CD14-positive monocyte (primary cell): ENCODE measurements around the gene SOS1. TPM values are rescaled to one million over a fixed set of nuclear protein-coding genes. Genes with fewer than 3 reads are reported as not detected.

Experiments
- DNase-seq, 3 donors: peaks; one replicate each; pipeline ENCODE4 v3.0.0-alpha.2; 2011 to 2022
- H2AFZ ChIP-seq: 2 replicates; pipeline ENCODE4 v1.6.0; 2012; ENCODE audit warnings: mild to moderate bottlenecking, low read depth, low read length, inconsistent platforms; ENCODE audit not compliant: insufficient read depth, poor library complexity, severe bottlenecking
- H3K27ac ChIP-seq, 2 donors: 1 replicate in 1 of 2; 2 replicates in 1 of 2; pipeline ENCODE4 v1.5.1; 2012 to 2013; ENCODE audit warnings: low read length in 2 of 2, control low read depth in 1 of 2, inconsistent platforms in 1 of 2, low read depth in 1 of 2, mild to moderate bottlenecking in 1 of 2
- H3K27me3 ChIP-seq, 2 donors: one replicate each; pipeline versions ENCODE4 v1.6.0 to v1.6.1; 2011 to 2013; ENCODE audit warnings: low read length in 2 of 2; ENCODE audit not compliant: control insufficient read depth in 2 of 2, insufficient read depth in 2 of 2
- H3K36me3 ChIP-seq, 2 donors: replicated peaks in 1 of 2; 1 replicate in 1 of 2; 2 replicates in 1 of 2; pipeline versions ENCODE4 v1.5.1 to v1.6.1; 2012 to 2013; ENCODE audit warnings: low read length in 2 of 2, control low read depth in 1 of 2, inconsistent platforms in 1 of 2, mild to moderate bottlenecking in 1 of 2; ENCODE audit not compliant: insufficient read depth in 2 of 2, control insufficient read depth in 1 of 2
- H3K4me1 ChIP-seq, 2 donors: 1 replicate in 1 of 2; 2 replicates in 1 of 2; pipeline versions ENCODE4 v1.5.1 to v1.6.1; 2012 to 2013; ENCODE audit warnings: low read length in 2 of 2, control low read depth in 1 of 2, inconsistent platforms in 1 of 2, mild to moderate bottlenecking in 1 of 2, moderate library complexity in 1 of 2; ENCODE audit not compliant: insufficient read depth in 2 of 2, control insufficient read depth in 1 of 2
- H3K4me2 ChIP-seq: replicated peaks from 2 replicates; pipeline ENCODE3; 2012; ENCODE audit warnings: low read length, moderate library complexity, mild to moderate bottlenecking; ENCODE audit not compliant: poor library complexity, severe bottlenecking; ENCODE audit errors: extremely low read depth
- H3K4me3 ChIP-seq, 3 experiments: fragments of 200-600 bp in 1 of 3; sonication (generic) in 1 of 3; replicated peaks in 1 of 3; 1 replicate in 2 of 3; 2 replicates in 1 of 3; pipeline ENCODE4 v1.5.1; 2011 to 2013; ENCODE audit warnings: low read length in 3 of 3, mild to moderate bottlenecking in 3 of 3, control low read depth in 2 of 3, low read depth in 2 of 3, inconsistent platforms in 1 of 3, moderate library complexity in 1 of 3
- H3K79me2 ChIP-seq: 2 replicates; pipeline ENCODE4 v1.6.0; 2012; ENCODE audit warnings: mild to moderate bottlenecking, control low read depth, inconsistent platforms, low read length, moderate library complexity; ENCODE audit not compliant: insufficient read depth
- H3K9ac ChIP-seq: 2 replicates; pipeline ENCODE4 v1.6.0; 2017; ENCODE audit warnings: low read length, mild to moderate bottlenecking; ENCODE audit not compliant: insufficient read depth, poor library complexity, severe bottlenecking
- H3K9me3 ChIP-seq, 2 donors: replicated peaks in 1 of 2; 1 replicate in 1 of 2; 2 replicates in 1 of 2; pipeline versions ENCODE4 v1.5.1 to v1.6.1; 2012 to 2013; ENCODE audit warnings: low read length in 2 of 2, control low read depth in 1 of 2; ENCODE audit not compliant: control insufficient read depth in 1 of 2, insufficient read depth in 1 of 2
- H4K20me1 ChIP-seq: 2 replicates; pipeline ENCODE4 v1.6.0; 2012; ENCODE audit warnings: mild to moderate bottlenecking, low read length, control low read depth, moderate library complexity; ENCODE audit not compliant: insufficient read depth
- H3K27ac Mint-ChIP-seq, 7 donors: one replicate each; pipeline ENCODE4 v1.8.0; 2020; ENCODE audit warnings: mild to moderate bottlenecking in 7 of 7, mixed read lengths in 7 of 7, moderate library complexity in 6 of 7, inconsistent platforms in 2 of 7
- H3K27me3 Mint-ChIP-seq, 3 donors: one replicate each; pipeline ENCODE4 v1.8.0; 2021 to 2022; ENCODE audit warnings: low read depth in 3 of 3, mild to moderate bottlenecking in 3 of 3, mixed read lengths in 3 of 3, moderate library complexity in 3 of 3, inconsistent platforms in 1 of 3
- H3K36me3 Mint-ChIP-seq, 2 donors: one replicate each; pipeline ENCODE4 v1.8.0; 2020; ENCODE audit warnings: mixed read lengths in 2 of 2, inconsistent platforms in 1 of 2, mild to moderate bottlenecking in 1 of 2
- H3K4me1 Mint-ChIP-seq: one replicate; pipeline ENCODE4 v1.8.0; 2020; ENCODE audit warnings: mild to moderate bottlenecking, mixed read lengths
- H3K4me3 Mint-ChIP-seq, 2 donors: one replicate each; pipeline ENCODE4 v1.8.0; 2020; ENCODE audit warnings: mild to moderate bottlenecking in 2 of 2, mixed read lengths in 2 of 2, moderate library complexity in 1 of 2
- H3K9me3 Mint-ChIP-seq, 7 donors: one replicate each; pipeline ENCODE4 v1.8.0; 2020 to 2022; ENCODE audit warnings: mixed read lengths in 7 of 7, mild to moderate bottlenecking in 6 of 7, moderate library complexity in 6 of 7, inconsistent platforms in 2 of 7
- WGBS: methylation state at CpG from one replicate; pipeline ENCODE4 v1.1.5; 2013; ENCODE audit warnings: missing lambda C conversion rate; ENCODE audit not compliant: insufficient coverage; 5-methylcytosine and 5-hydroxymethylcytosine counted together
- intact Hi-C, 2 donors: fragments of 100-400 bp; cut with micrococcal nuclease; formaldehyde crosslinking; loops; one replicate each; pipeline versions ENCODE4 v1.15.0 to v1.15.1; 2023
- polyA plus RNA-seq, 3 donors: library from polyadenylated mRNA; depleted of rRNA in 1 of 3; unstranded in 2 of 3; stranded (reverse) in 1 of 3; fragments of 300-500 nt in 2 of 3; fragments of >200 nt in 1 of 3; fragmentation: Illumina TruSeq in 2 of 3; gene quantifications; 1 replicate in 2 of 3; 2 replicates in 1 of 3; pipeline ENCODE4 v1.2.3, GENCODE V29; 2012 to 2021
- TF ChIP-seq, protein P1 (sequence below): fragments of 200-600 bp; IDR thresholded peaks from one replicate; pipeline ENCODE4 v1.8.0; 2022; ENCODE audit warnings: antibody characterized with exemption, mild to moderate bottlenecking

SOS1 gene
- polyA plus RNA-seq, 3 donors: 5.3 to 15.6 (median 7.7) TPM

DNA sequence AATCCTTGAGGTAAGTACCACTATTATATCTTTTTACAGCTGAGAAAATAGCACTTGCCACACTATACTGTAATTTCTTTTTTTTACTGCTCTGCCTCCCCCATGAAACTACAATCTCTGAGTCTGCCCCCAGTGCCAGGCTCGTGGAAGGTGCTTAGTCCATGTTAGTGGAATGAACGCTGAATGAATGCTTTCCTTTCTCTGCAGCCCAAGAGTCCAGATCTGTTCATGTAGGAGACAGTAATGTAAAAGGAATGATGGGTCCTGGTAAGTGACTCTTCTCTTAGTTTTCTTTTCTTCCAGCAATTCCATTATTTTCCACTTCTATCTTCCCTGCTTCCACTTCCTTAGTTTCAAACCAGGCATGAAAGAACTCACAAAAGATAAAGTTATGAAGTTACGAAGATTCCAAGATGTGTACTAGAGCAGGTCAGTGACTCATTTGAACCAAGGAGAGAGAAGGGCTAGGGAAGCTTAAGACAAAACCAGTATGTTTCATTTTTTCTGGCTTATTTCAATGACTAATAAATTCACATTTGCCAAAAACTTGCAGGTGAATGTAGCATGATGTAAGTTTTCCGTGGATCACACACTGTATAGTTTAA is 185.2 kb downstream of the SOS1 start:
- WGBS: no CpG with 5 or more reads among the region's 4 CpGs
- H3K27ac Mint-ChIP-seq: no peak overlapping the region
- TF ChIP-seq, protein P1, sequence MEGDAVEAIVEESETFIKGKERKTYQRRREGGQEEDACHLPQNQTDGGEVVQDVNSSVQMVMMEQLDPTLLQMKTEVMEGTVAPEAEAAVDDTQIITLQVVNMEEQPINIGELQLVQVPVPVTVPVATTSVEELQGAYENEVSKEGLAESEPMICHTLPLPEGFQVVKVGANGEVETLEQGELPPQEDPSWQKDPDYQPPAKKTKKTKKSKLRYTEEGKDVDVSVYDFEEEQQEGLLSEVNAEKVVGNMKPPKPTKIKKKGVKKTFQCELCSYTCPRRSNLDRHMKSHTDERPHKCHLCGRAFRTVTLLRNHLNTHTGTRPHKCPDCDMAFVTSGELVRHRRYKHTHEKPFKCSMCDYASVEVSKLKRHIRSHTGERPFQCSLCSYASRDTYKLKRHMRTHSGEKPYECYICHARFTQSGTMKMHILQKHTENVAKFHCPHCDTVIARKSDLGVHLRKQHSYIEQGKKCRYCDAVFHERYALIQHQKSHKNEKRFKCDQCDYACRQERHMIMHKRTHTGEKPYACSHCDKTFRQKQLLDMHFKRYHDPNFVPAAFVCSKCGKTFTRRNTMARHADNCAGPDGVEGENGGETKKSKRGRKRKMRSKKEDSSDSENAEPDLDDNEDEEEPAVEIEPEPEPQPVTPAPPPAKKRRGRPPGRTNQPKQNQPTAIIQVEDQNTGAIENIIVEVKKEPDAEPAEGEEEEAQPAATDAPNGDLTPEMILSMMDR: no peak
- no peaks in the 10 kb centered on the region for H3K9me3 Mint-ChIP-seq
- H3K36me3 Mint-ChIP-seq: no peaks in the 10 kb centered on the region
- Histone ChIP-seq H3K36me3 (no peaks in the 10 kb centered on the region), H2AFZ (no peak overlapping the region), H3K4me2 (no peak overlapping the region), H3K27ac (no peak overlapping the region), H3K9ac (no peak overlapping the region), H3K4me1 (no peaks in the 10 kb centered on the region), H3K9me3 (no peaks in the 10 kb centered on the region), H3K27me3 (no peaks in the 10 kb centered on the region), H3K79me2 (no peaks in the 10 kb centered on the region), H4K20me1 (no peaks in the 10 kb centered on the region), H3K4me3 (no peak overlapping the region)
- intact Hi-C loops: no loop called here
- peaks cover 0 to 7% (median 0%) of the 10 kb centered on the region in 3 donors for H3K27me3 Mint-ChIP-seq
- no peak for DNase-seq
- H3K4me3 Mint-ChIP-seq: no peak overlapping the region
- H3K4me1 Mint-ChIP-seq: no peaks in the 10 kb centered on the region

DNA sequence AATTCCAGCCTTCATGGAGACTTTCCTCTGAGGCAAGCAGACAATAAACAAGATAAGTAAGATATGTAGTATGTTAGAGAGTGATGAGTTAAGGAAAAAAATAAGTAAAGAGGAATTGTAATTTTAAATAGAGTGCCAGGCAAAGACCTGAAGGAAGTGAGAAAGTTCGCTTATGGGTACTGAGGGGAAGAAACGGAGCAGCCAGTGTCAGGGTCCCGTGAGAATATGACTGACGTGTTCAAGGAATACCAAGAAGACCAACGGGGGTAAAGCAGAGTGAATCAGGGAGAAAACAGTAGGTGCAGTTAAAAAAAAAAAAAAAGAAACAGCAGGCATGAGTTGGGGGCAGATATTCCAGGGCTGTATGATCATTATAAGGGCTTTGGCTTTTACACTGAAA is 186.1 kb downstream of the SOS1 start:
- 82% methylated on average over 5 of the region's 5 CpGs for WGBS
- no peak overlapping the region for H3K4me3 Mint-ChIP-seq
- intact Hi-C loops: no loop called here
- H3K4me1 ChIP-seq: no peaks in the 10 kb centered on the region
- H3K27me3 Mint-ChIP-seq: peaks cover 0 to 7% (median 0%) of the 10 kb centered on the region in 3 donors
- TF ChIP-seq, protein P1: no peak
- H3K9me3 Mint-ChIP-seq: no peaks in the 10 kb centered on the region
- no peak for DNase-seq
- no peaks in the 10 kb centered on the region for H3K36me3 Mint-ChIP-seq
- H3K4me2 ChIP-seq: no peak overlapping the region
- no peaks in the 10 kb centered on the region for H4K20me1 ChIP-seq
- no peaks in the 10 kb centered on the region for H3K4me1 Mint-ChIP-seq
- no peak overlapping the region for H3K9ac ChIP-seq
- H3K79me2 ChIP-seq: no peaks in the 10 kb centered on the region
- no peaks in the 10 kb centered on the region for H3K36me3 ChIP-seq
- H3K4me3 ChIP-seq: no peak overlapping the region
- no peaks in the 10 kb centered on the region for H3K27me3 ChIP-seq
- H2AFZ ChIP-seq: no peak overlapping the region
- H3K27ac ChIP-seq: no peak overlapping the region
- H3K27ac Mint-ChIP-seq: no peak overlapping the region
- H3K9me3 ChIP-seq: no peaks in the 10 kb centered on the region
